GM12891 (cell line): ENCODE results near the gene TMEM273.

Source experiments
- POLR2A ChIP-seq: IDR thresholded peaks from 2 replicates; pipeline ENCODE4 v1.6.1; 2011; ENCODE audit warnings: low read depth, low read length, control low read depth
- POLR2AphosphoS5 ChIP-seq: IDR thresholded peaks from 2 replicates; pipeline ENCODE4 v1.6.1; 2011; ENCODE audit warnings: low read depth, low read length, control low read depth

DNA sequence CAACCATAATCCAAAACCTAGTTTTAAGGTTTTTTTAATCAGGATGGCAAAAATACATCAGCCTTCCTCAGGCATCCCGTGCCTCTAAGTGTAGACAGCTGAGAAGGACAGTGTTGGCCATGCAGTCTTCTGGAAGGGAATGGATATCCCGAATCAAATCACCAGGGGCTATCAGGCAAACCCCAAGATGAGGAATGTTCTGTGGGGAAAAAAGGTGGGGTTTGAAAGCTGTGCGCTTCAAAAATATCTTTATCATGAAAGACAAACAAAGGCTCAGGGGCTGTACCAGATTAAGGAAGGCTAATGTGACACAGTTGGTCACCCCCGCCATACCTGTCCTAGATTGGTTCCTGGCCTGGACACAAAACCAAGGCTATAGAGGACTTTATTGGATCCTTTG is 5.4 kb downstream of the TMEM273 start:
- no peak for TF ChIP-seq POLR2AphosphoS5
- no peak for TF ChIP-seq POLR2A
